Lung (tissue), 12 donors: Measurements from ENCODE around the gene KRTCAP2. TPM values are rescaled to one million over a fixed set of nuclear protein-coding genes. Genes with fewer than 3 reads are reported as not detected.
A peak's percentile ranks its signal among the peaks of the same experiment; 100 is the strongest.

Experiments
- ATAC-seq: fragments of 200-7000 bp; cut with Tn5 transposase; one replicate; pipeline ENCODE4 v1.9.1; 2020; ENCODE audit warnings: moderate number of reproducible peaks; ENCODE audit not compliant: insufficient read depth, low FRiP score
- DNase-seq, 3 donors: peaks; one replicate each; pipeline ENCODE4 v3.0.0-alpha.2; 2013 to 2017
- H3K27ac ChIP-seq, 2 donors: one replicate each; pipeline ENCODE4 v1.5.1; 2013; ENCODE audit warnings: mild to moderate bottlenecking in 2 of 2, moderate library complexity in 2 of 2, control low read depth in 1 of 2, inconsistent platforms in 1 of 2, low read depth in 1 of 2, low read length in 1 of 2
- H3K27me3 ChIP-seq, 3 donors: one replicate each; pipeline ENCODE4 v1.5.1; 2013; ENCODE audit warnings: low read length in 2 of 3; ENCODE audit not compliant: control insufficient read depth in 3 of 3, insufficient read depth in 3 of 3
- H3K36me3 ChIP-seq, 4 donors: one replicate each; pipeline ENCODE4 v1.5.1; 2013; ENCODE audit warnings: low read length in 4 of 4, mild to moderate bottlenecking in 1 of 4, moderate library complexity in 1 of 4; ENCODE audit not compliant: control insufficient read depth in 4 of 4, insufficient read depth in 4 of 4
- H3K4me1 ChIP-seq, 5 donors: one replicate each; pipeline ENCODE4 v1.5.1; 2013; ENCODE audit warnings: low read length in 5 of 5, mild to moderate bottlenecking in 2 of 5, moderate library complexity in 1 of 5; ENCODE audit not compliant: control insufficient read depth in 5 of 5, insufficient read depth in 5 of 5
- H3K4me3 ChIP-seq: one replicate; pipeline ENCODE4 v1.5.1; 2013; ENCODE audit warnings: mild to moderate bottlenecking, control low read depth, moderate library complexity
- H3K9ac ChIP-seq, 2 donors: one replicate each; pipeline ENCODE4 v1.5.1; 2013; ENCODE audit warnings: low read length in 2 of 2, control low read depth in 1 of 2; ENCODE audit not compliant: insufficient read depth in 1 of 2
- H3K9me3 ChIP-seq, 4 donors: one replicate each; pipeline ENCODE4 v1.5.1; 2013; ENCODE audit warnings: low read length in 3 of 4, mild to moderate bottlenecking in 1 of 4, moderate library complexity in 1 of 4; ENCODE audit not compliant: control insufficient read depth in 4 of 4, insufficient read depth in 3 of 4
- WGBS, 2 donors: extraction: QIAGEN DNeasy Blood & Tissue Kit; methylation state at CpG; one replicate each; pipeline ENCODE4 v1.1.7; 2013; 5-methylcytosine and 5-hydroxymethylcytosine counted together
- polyA plus RNA-seq, 2 donors: library from polyadenylated mRNA; stranded (reverse); fragments of 200-250 nt; gene quantifications; one replicate each; pipeline ENCODE4 v1.2.1, GENCODE V29; 2013
- total RNA-seq, 2 donors: library from RNA; depleted of rRNA in 1 of 2; stranded (reverse); fragments of >200 nt in 1 of 2; gene quantifications; one replicate each; pipeline ENCODE4 v1.2.1, GENCODE V29; 2014 to 2021
- TF ChIP-seq, protein P1 (sequence below): IDR thresholded peaks from 2 replicates; pipeline ENCODE4 v1.5.1; 2012; ENCODE audit warnings: mild to moderate bottlenecking; ENCODE audit errors: control extremely low read depth, extremely low read depth
- donor health status: control.
- donor health status: control.
- donor health status: Bipolar disorder and iron deficiency.
- donor health status: healthy.
- donor health status: DM: yes; HTN: yes; CAD: no.

Gene KRTCAP2
- total and polyA plus RNA-seq, 4 donors, result 58.2 to 592 (median 190) TPM

GRCh38 chr1:155181371-155182051, 8.4 kb upstream of the KRTCAP2 start:
- Histone ChIP-seq H3K4me3 (no peak overlapping the region), H3K9me3 (peaks cover 0 to 2% (median 0%) of the 10 kb centered on the region in 4 donors), H3K36me3 (no peaks in the 10 kb centered on the region), H3K4me1 (peaks cover 0 to 19% (median 5%) of the 10 kb centered on the region in 5 donors), H3K27ac (peak overlapping the region in 1 of 2 donors; percentile 42), H3K9ac (no peak overlapping the region), H3K27me3 (no peaks in the 10 kb centered on the region)
- DNase-seq (no peak), ATAC-seq (no peak)
- TF ChIP-seq, protein P1, sequence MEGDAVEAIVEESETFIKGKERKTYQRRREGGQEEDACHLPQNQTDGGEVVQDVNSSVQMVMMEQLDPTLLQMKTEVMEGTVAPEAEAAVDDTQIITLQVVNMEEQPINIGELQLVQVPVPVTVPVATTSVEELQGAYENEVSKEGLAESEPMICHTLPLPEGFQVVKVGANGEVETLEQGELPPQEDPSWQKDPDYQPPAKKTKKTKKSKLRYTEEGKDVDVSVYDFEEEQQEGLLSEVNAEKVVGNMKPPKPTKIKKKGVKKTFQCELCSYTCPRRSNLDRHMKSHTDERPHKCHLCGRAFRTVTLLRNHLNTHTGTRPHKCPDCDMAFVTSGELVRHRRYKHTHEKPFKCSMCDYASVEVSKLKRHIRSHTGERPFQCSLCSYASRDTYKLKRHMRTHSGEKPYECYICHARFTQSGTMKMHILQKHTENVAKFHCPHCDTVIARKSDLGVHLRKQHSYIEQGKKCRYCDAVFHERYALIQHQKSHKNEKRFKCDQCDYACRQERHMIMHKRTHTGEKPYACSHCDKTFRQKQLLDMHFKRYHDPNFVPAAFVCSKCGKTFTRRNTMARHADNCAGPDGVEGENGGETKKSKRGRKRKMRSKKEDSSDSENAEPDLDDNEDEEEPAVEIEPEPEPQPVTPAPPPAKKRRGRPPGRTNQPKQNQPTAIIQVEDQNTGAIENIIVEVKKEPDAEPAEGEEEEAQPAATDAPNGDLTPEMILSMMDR, result no peak
- WGBS, 2 donors, result 94 to 97% methylated on average over 18 of the region's 18 CpGs

- Histone ChIP-seq H3K27me3 (no peaks in the 10 kb centered on the region), H3K9me3 (peaks cover 0 to 2% (median 0%) of the 10 kb centered on the region in 4 donors), H3K27ac (no peak overlapping the region), H3K36me3 (no peaks in the 10 kb centered on the region), H3K4me1 (peaks cover 0 to 22% (median 0%) of the 10 kb centered on the region in 5 donors), H3K9ac (no peak overlapping the region), H3K4me3 (no peak overlapping the region)
- no peak for DNase-seq
- TF ChIP-seq, protein P1, result no peak
- WGBS, 2 donors, result 93 to 94% methylated on average over 31 of the region's 31 CpGs
- ATAC-seq, result no peak
These were observed 6.3 kb upstream of the KRTCAP2 start for GRCh38 chr1:155179112-155180031.

DNA sequence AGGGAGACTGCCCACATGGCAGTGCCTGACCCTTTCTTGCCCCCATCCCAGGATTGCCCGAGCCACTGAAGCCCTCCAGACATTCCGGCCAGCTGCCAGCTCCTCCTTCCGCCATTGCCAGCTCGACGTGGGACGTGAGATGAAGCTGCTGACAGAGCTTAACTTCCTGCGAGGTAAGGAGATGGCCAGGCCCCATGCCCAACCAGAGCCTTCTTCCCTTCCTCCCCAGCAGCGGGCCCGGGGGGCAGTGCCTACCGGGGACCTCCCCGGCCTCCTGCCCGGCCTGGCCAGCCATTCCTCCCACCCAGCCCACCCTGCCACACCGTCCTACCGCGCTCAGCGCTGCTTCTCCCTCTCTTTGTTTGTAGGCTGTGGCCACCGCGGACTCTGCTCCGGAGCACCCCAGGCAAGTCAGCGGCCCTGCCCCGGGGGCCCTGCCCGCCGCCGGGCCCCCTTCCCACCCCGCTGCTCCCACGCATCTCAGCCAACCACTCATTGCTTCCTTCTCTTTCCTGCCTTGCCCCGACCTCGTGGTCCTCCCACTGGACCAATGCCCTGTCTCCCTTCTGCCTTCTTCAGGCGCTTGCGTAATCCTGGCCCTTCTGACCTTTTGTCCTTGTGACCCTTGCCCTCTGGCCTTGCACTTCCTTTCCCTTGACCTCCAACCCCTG, 5.5 kb upstream of the KRTCAP2 start:
- TF ChIP-seq, protein P1, result no peak
- no peak overlapping the region for H3K4me3 ChIP-seq
- H3K4me1 ChIP-seq, result peaks cover 0 to 22% (median 3%) of the 10 kb centered on the region in 5 donors
- no peaks in the 10 kb centered on the region for H3K36me3 ChIP-seq
- ATAC-seq (no peak), DNase-seq (no peak)
- H3K9me3 ChIP-seq, result peaks cover 0 to 2% (median 0%) of the 10 kb centered on the region in 4 donors
- WGBS, 2 donors, result 77 to 79% methylated on average over 27 to 30 of the region's 30 CpGs
- H3K27ac ChIP-seq, result no peak overlapping the region
- no peak overlapping the region for H3K9ac ChIP-seq
- no peaks in the 10 kb centered on the region for H3K27me3 ChIP-seq
